ENCODE results near the gene RGS19. TPM values are rescaled to one million over a fixed set of nuclear protein-coding genes. Genes with fewer than 3 reads are reported as not detected.

Gene RGS19
- total and polyA plus RNA-seq, 2 of the 8 experiments (the other 6 are each of a cell fraction or from before 2014, with no cell fraction given) = 12.7 to 16.8 TPM

DNA sequence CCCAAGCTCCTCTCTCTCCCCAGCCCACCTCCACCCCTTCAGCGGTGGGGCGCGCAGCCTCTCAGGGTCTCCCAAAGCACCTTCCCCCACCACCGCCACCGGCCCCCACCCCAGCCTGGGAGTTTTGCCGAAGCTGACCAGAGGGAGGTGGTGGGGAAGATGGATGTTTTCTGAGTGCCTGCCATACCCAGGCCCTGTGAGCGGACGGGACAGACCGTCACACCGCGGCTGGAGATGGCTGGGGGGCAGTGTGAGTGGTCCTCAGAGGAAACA, 37.6 kb downstream of the RGS19 start (continued):
- TF ChIP-seq EZH2 (IDR thresholded peaks at IDR 0.05; ENCODE audit: low read depth, low read length, severe bottlenecking) (no peak), RNF2 (IDR thresholded peaks at IDR 0.05; ENCODE audit: borderline replicate concordance, low read depth, low read length, missing control alignments, poor library complexity, severe bottlenecking) (no peak), SAP30 (IDR thresholded peaks at IDR 0.05; ENCODE audit: insufficient read depth, insufficient replicate concordance, low read length) (no peak), JUN (IDR thresholded peaks at IDR 0.05; ENCODE audit: low read depth, low read length) (no peak), TAF1 (IDR thresholded peaks at IDR 0.05; ENCODE audit: low read depth, low read length) (no peak), TAF7 (optimal IDR thresholded peaks at IDR 0.05; ENCODE audit: borderline replicate concordance, low read depth, low read length) (no peak), SIN3A (conservative IDR thresholded peaks at IDR 0.05 in 1 of 2, IDR thresholded peaks at IDR 0.05 in 1 of 2; ENCODE audit: low read depth in 1 of 2, low read length in 2 of 2) (no peak)
